HK-2 (cell line): ENCODE results near the gene OSBPL10.

Experiments used
- DNase-seq: peaks from one replicate; pipeline ENCODE4 v3.0.0-alpha.2; 2018; ENCODE audit not compliant: unreplicated experiment

The OSBPL10 gene

GRCh38 chr3:31959951-31960792, 20.9 kb downstream of the OSBPL10 start:
- no peak for DNase-seq

DNA sequence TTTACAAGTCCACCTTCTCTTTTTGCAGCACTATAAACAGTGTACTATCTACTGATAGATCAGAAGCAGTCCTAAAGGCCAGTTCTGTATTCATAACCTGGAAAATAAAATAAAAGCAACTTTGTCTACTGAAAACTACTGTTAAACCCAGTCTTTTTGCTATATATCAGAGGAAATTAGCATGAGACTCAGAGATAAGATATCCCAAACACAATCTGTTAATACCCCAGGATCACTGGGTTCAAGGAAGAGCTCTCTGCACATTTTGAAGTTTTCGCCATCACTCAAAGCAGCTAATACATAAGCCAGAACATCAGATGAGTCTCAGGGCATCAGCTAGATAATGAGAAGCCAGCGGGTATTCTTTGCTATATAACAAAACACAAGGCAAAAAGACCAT, 21.8 kb downstream of the OSBPL10 start:
- DNase-seq, result no peak

DNA sequence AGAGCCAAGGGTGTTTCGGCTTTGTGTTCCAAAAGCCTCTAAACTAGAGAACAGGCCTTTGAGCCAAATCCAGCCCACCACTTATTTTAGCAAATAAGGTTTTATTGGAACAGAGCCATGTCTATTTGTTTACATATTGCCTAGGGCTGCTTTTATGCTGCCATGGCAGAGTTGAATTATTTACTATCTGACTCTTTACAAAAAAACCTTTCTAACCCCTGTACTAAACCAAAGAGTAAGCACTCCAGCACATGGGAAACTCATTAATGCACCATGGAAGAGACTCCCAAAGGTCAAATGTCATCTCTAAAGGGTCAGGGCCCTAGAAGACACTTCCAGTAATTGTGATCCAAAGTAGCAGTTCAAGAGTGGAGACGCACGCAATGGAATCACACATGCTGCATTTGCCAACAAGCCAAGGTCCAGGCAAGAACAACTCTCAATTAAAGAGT, 22.3 kb downstream of the OSBPL10 start:
- DNase-seq, result no peak

GRCh38 chr3:31957106-31957505, 24.0 kb downstream of the OSBPL10 start:
- no peak for DNase-seq

GRCh38 chr3:31955581-31955980, 25.5 kb downstream of the OSBPL10 start:
- DNase-seq, result no peak

DNA sequence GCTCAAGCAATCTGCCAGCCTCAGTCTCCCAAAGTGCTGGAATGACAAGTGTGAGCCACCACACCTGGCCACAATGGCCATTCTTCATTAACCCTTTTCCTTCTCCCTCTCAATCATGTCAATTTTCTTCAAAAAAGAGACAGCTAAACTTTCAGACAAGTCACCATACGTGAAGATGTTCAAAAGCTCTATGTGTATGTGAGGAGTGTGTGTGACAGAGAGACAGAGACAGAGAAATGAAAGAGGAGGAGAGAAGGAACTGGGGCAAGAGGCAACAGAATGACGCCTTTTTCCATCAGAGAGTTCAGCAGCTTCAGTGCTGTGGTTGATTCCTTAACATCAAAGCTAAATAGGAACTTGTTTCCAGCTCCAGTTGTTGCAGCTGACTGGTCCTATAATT, 27.4 kb downstream of the OSBPL10 start:
- no peak for DNase-seq

DNA sequence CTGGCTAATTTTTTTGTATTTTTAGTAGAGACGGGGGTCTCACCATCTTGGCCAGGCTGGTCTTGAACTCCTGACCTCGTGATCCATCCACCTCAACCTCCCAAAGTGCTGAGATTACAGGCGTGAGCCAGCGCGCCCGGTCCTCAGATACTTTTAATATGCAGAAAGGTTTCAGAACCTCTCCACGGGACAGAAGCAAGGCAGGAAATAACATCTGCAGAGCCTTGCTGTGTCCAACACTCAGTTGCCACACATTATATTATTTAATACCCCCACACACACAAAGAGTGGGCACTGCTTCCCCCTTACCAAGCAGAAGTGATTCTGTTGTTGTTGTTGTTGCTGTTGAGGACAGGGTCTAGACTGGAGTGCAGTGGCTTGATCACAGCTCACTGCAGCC, 28.0 kb downstream of the OSBPL10 start:
- no peak for DNase-seq

- no peak for DNase-seq
These were observed 28.9 kb downstream of the OSBPL10 start for GRCh38 chr3:31952205-31952604.

DNA sequence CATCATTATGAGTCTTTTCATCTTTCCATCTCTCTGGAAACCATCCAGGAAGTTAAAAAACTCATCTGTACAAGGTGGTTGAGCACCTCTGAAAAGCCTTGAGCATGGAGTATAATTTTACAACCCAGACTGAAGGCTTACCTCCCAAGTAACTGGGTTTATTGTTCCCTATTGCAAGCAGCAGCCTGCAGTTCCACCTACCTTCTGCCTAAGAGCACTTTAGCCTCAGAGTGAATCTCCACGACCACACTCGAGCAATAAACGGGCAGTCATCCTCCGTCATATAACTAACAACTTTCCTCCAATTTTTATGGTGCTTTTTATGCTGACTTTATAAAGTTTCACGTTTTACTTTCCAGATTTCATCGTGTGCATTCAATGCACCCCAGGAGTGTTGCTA, 32.8 kb downstream of the OSBPL10 start:
- no peak for DNase-seq

- DNase-seq, result no peak
These were observed 33.4 kb downstream of the OSBPL10 start for GRCh38 chr3:31947671-31948091.

DNA sequence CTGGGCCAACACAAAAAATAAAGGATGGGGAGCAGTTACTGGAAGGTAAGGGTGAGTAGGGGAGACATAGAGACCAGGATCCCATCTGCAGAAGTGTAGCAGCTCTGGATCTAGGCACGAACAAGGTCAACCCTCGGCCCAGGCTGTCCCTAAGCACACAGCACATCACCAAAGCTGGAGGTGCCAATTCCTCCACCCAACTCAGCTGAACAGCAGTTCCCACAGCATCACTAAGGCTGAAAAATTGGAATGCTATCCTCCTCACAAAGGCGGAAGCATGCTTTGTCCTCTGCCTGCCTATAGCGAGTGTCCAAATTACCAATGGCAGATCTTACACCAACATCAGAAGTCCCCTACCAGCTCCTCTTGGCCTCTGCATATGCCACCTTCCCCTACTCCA, 33.9 kb downstream of the OSBPL10 start:
- DNase-seq, result no peak

GRCh38 chr3:31946484-31947081, 34.5 kb downstream of the OSBPL10 start:
- no peak for DNase-seq

- DNase-seq, result no peak
These were observed 35.4 kb downstream of the OSBPL10 start for GRCh38 chr3:31945738-31946052.

DNA sequence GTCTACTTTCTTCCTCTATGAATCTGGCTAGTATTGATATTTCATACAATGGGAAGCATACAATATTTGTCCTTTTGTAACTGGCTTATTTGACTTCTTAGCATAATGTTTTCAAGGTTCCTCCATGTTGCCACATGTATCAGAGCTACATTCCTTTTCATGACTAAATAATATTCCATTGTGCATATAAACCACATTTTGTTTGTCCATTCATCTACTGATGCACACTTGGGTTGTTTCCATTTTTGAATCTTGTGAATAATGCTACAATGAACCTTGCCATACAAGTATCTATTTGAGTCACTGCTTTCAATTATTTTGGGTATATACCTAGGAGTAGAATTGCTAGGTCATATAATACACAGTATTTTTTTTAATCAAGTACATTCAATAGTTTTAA, 38.0 kb downstream of the OSBPL10 start:
- no peak for DNase-seq

- no peak for DNase-seq
These were observed 38.6 kb downstream of the OSBPL10 start for GRCh38 chr3:31942446-31942845.

DNA sequence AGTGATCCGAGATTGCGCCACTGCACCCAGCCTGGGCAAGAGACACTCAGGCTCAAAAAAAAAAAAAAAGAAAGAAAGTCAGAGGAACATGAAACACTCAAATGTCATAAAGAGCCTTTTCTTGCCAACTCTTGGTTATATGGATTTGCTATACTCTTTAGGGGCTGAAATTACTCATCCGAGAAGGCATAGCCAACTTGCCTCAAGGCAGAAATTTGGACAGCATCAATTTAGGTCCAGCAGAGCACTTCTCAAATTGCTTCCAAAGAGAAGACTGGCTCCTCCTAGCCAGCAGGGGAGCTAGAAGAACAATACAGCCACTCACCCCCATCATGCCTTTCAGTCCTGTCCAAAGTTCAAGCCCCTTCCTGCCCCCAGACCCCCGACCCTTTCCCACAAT, 43.8 kb downstream of the OSBPL10 start:
- no peak for DNase-seq

DNA sequence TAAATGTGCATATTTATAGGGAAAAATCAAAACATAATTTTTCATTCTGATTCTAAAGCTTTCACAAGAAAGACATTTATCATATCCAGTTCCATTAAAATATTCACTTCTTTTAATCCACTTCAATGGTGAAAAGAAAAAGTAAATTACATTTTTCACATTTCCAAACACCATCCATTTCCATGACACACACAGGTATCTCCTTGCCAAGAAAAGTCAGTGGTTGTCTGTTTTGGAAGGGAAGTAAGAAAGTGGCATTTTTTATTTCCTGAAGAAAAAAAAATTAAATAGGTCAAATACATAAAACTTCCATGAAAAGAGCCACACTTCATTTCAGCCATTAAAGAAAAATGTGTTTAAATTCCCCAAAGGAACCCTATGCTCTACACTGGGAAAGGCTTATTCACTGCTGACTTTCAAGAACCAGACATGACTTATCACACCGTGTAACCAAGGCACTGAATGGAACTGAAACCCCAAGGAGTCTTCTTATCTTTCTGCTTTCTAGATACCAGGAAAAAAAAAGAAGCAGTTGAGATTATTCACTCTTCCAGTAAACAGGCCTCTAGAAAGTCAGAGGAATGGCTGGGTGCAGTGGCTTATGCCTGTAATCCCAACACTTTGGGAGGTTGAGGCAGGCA, 44.5 kb downstream of the OSBPL10 start:
- DNase-seq, result no peak

GRCh38 chr3:31934866-31935265, 46.2 kb downstream of the OSBPL10 start:
- no peak for DNase-seq

DNA sequence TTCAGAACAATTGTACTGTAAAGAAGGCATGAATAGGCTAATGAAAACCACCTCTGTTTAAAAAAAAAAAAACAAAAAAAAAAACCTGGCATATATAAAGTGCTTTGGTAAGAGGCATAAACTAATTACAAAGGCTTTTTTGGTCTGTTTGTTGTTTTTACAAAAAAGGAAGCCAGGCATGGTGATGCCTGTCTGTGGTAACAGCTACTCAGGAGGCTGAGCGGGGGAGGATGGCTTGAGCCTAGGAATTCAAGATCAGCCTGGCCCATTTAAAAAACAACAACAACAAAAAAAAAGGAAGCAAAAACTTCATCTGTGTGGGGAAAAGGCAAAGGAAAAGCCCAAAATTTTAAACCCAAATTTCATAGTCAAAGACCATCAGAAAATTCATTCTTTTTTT, 47.0 kb downstream of the OSBPL10 start:
- no peak for DNase-seq

GRCh38 chr3:31932990-31933389, 48.1 kb downstream of the OSBPL10 start:
- DNase-seq, result no peak

GRCh38 chr3:31929826-31930502, 51.1 kb downstream of the OSBPL10 start:
- DNase-seq, result no peak

GRCh38 chr3:31927811-31928210, 53.3 kb downstream of the OSBPL10 start:
- no peak for DNase-seq

GRCh38 chr3:31926543-31926942, 54.5 kb downstream of the OSBPL10 start:
- DNase-seq, result no peak
